NCI-H460 (cell line): ENCODE data around the gene SEC62. TPM values are rescaled to one million over a fixed set of nuclear protein-coding genes. Genes with fewer than 3 reads are reported as not detected.
"Not testable (repeated sequence)": the region's sequence is repeated elsewhere in the genome, so short reads cannot be mapped to it uniquely, and the experiment has no call there.

Source experiments
- DNase-seq: peaks from one replicate; pipeline ENCODE4 v3.0.0-alpha.2; 2016; ENCODE audit warnings: low read depth; ENCODE audit errors: extremely low read depth
- total RNA-seq: library from RNA; depleted of rRNA; stranded (reverse); fragments of >200 nt; shearing (Covaris generic); gene quantifications from 2 replicates; pipeline ENCODE4 v1.2.3, GENCODE V29; 2014

Gene SEC62
- total RNA-seq, 1 experiment from 2014 or later = 30.2 TPM

GRCh38 chr3:170012683-170013400 lies 46.2 kb downstream of the SEC62 start:
- no peak for DNase-seq

GRCh38 chr3:170016057-170016456 lies 49.5 kb downstream of the SEC62 start:
- no peak for DNase-seq

- not testable (repeated sequence) for DNase-seq
Observed at GRCh38 chr3:170019306-170019705, 52.7 kb downstream of the SEC62 start.

- no peak for DNase-seq
Observed at GRCh38 chr3:170021083-170021482, 54.5 kb downstream of the SEC62 start.

- DNase-seq = no peak
Observed at GRCh38 chr3:170022336-170022735, 55.7 kb downstream of the SEC62 start.

- no peak for DNase-seq
Observed at GRCh38 chr3:170023165-170023564, 56.6 kb downstream of the SEC62 start.

GRCh38 chr3:170024581-170024980 lies 58.0 kb downstream of the SEC62 start:
- DNase-seq = no peak

- no peak for DNase-seq
Observed at GRCh38 chr3:170027233-170028102, 60.9 kb downstream of the SEC62 start.

GRCh38 chr3:170033489-170033888 lies 66.9 kb downstream of the SEC62 start:
- DNase-seq = no peak

GRCh38 chr3:170037463-170038433 lies 71.1 kb downstream of the SEC62 start, which contains the start of gene GPR160:
TSS of gene GPR160 (plus strand) at chr3:170037995. CDS start at chr3:170083973, 45,978 bp downstream.
- peak; percentile 50 for DNase-seq

- DNase-seq = no peak
Observed at GRCh38 chr3:170038434-170039110, 72.0 kb downstream of the SEC62 start.

- DNase-seq = no peak
Observed at GRCh38 chr3:170040418-170040817, 73.8 kb downstream of the SEC62 start.

GRCh38 chr3:170043506-170043905 lies 76.9 kb downstream of the SEC62 start:
- no peak for DNase-seq

- no peak for DNase-seq
Observed at GRCh38 chr3:170044271-170044670, 77.7 kb downstream of the SEC62 start.

GRCh38 chr3:170044795-170045244 lies 78.2 kb downstream of the SEC62 start:
- DNase-seq = no peak

- DNase-seq = no peak
Observed at GRCh38 chr3:170046269-170047132, 79.9 kb downstream of the SEC62 start.

GRCh38 chr3:170047133-170047404 lies 80.5 kb downstream of the SEC62 start:
- no peak for DNase-seq
